ENCODE results near the gene MED13. TPM values are rescaled to one million over a fixed set of nuclear protein-coding genes. Genes with fewer than 3 reads are reported as not detected.

Gene MED13
- total RNA-seq, 1 experiment from 2014 or later: 96.0 TPM

GRCh38 chr17:62100055-62100454, 35.0 kb upstream of the MED13 start:
- Histone ChIP-seq H3K4me1 (ENCODE audit: control insufficient read depth in 1 of 2, insufficient read depth in 2 of 2, low read length in 2 of 2) (no peaks in the 10 kb centered on the region), H3K36me3 (ENCODE audit: control insufficient read depth in 1 of 2, insufficient read depth in 2 of 2, low read length in 2 of 2) (no peaks in the 10 kb centered on the region), H3K9me2 (ENCODE audit: insufficient read depth) (no peaks in the 10 kb centered on the region), H3K79me2 (ENCODE audit: insufficient read depth, low read length) (no peaks in the 10 kb centered on the region), H2AFZ (ENCODE audit: low read depth, low read length, poor library complexity, severe bottlenecking) (no peak overlapping the region), H3K9me3 (ENCODE audit: control insufficient read depth in 1 of 2, insufficient read depth in 1 of 2, low read depth in 1 of 2, low read length in 2 of 2) (no peaks in the 10 kb centered on the region), H3K27ac (ENCODE audit: low read depth, low read length) (no peak overlapping the region), H3K4me2 (ENCODE audit: low read length) (no peak overlapping the region), H3K4me3 (replicated peaks in 1 of 2; ENCODE audit: low read depth in 1 of 2, low read length in 2 of 2) (no peak overlapping the region), H4K20me1 (ENCODE audit: insufficient read depth) (no peaks in the 10 kb centered on the region), H3K27me3 (ENCODE audit: insufficient read depth, low read length) (no peaks in the 10 kb centered on the region), H3K9ac (ENCODE audit: low read length) (no peak overlapping the region)
- ChIA-PET RAD21 (ENCODE audit: low non-redundant PET in 1 of 2, low total read pairs in 2 of 2, uncharacterized antibody in 2 of 2, unreplicated experiment in 2 of 2) (no interaction called here), POLR2A (no interaction called here), CTCF (interaction anchor here (3.1 kb wide), 1 partner anchor 9 kb away, joined by 22 read pairs; no protein-coding TSS in a partner anchor)
- ATAC-seq (no peak), DNase-seq (ENCODE audit: low read depth, low spot score) (no peak)
- intact Hi-C loops (cut with micrococcal nuclease): loop anchor here (10.0 kb wide), 1 partner anchor 535 kb away; no protein-coding TSS in a partner anchor
- no TSS peak for BruUV-seq (replicated peaks)
- TF ChIP-seq YY1 (IDR thresholded peaks at IDR 0.05; ENCODE audit: extremely low read depth, insufficient replicate concordance, low read depth, low read length): no peak
- TF ChIP-seq EGR1 (IDR thresholded peaks at IDR 0.05; ENCODE audit: low read depth): no peak
- no peak for TF ChIP-seq TCF7L2 (IDR thresholded peaks at IDR 0.05; ENCODE audit: borderline replicate concordance, extremely low read depth, insufficient read depth, insufficient read length)
- TF ChIP-seq ELF1 (IDR thresholded peaks at IDR 0.05; ENCODE audit: borderline replicate concordance, low read depth): no peak
- no peak for TF ChIP-seq POLR2A (IDR thresholded peaks at IDR 0.05; ENCODE audit: borderline replicate concordance, extremely low read depth, insufficient read depth, insufficient read length)
- TF ChIP-seq ZNF274 (IDR thresholded peaks at IDR 0.05; ENCODE audit: low read depth, low read length): no peak
- no peak for TF ChIP-seq JUND (IDR thresholded peaks at IDR 0.05)
- no peak for TF ChIP-seq CEBPB (IDR thresholded peaks at IDR 0.05; ENCODE audit: low read depth)
- no peak for TF ChIP-seq POLR2AphosphoS5 (IDR thresholded peaks at IDR 0.05; ENCODE audit: low read depth, low read length)
- TF ChIP-seq EZH2 (IDR thresholded peaks at IDR 0.05): no peak
- TF ChIP-seq SP1 (IDR thresholded peaks at IDR 0.05; ENCODE audit: low read depth): no peak
- TF ChIP-seq, protein P1, sequence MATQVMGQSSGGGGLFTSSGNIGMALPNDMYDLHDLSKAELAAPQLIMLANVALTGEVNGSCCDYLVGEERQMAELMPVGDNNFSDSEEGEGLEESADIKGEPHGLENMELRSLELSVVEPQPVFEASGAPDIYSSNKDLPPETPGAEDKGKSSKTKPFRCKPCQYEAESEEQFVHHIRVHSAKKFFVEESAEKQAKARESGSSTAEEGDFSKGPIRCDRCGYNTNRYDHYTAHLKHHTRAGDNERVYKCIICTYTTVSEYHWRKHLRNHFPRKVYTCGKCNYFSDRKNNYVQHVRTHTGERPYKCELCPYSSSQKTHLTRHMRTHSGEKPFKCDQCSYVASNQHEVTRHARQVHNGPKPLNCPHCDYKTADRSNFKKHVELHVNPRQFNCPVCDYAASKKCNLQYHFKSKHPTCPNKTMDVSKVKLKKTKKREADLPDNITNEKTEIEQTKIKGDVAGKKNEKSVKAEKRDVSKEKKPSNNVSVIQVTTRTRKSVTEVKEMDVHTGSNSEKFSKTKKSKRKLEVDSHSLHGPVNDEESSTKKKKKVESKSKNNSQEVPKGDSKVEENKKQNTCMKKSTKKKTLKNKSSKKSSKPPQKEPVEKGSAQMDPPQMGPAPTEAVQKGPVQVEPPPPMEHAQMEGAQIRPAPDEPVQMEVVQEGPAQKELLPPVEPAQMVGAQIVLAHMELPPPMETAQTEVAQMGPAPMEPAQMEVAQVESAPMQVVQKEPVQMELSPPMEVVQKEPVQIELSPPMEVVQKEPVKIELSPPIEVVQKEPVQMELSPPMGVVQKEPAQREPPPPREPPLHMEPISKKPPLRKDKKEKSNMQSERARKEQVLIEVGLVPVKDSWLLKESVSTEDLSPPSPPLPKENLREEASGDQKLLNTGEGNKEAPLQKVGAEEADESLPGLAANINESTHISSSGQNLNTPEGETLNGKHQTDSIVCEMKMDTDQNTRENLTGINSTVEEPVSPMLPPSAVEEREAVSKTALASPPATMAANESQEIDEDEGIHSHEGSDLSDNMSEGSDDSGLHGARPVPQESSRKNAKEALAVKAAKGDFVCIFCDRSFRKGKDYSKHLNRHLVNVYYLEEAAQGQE (IDR thresholded peaks at IDR 0.05; ENCODE audit: low read depth): no peak
- no peak for TF ChIP-seq ZFX (IDR thresholded peaks at IDR 0.05)
- TF ChIP-seq, protein P2, sequence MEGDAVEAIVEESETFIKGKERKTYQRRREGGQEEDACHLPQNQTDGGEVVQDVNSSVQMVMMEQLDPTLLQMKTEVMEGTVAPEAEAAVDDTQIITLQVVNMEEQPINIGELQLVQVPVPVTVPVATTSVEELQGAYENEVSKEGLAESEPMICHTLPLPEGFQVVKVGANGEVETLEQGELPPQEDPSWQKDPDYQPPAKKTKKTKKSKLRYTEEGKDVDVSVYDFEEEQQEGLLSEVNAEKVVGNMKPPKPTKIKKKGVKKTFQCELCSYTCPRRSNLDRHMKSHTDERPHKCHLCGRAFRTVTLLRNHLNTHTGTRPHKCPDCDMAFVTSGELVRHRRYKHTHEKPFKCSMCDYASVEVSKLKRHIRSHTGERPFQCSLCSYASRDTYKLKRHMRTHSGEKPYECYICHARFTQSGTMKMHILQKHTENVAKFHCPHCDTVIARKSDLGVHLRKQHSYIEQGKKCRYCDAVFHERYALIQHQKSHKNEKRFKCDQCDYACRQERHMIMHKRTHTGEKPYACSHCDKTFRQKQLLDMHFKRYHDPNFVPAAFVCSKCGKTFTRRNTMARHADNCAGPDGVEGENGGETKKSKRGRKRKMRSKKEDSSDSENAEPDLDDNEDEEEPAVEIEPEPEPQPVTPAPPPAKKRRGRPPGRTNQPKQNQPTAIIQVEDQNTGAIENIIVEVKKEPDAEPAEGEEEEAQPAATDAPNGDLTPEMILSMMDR (IDR thresholded peaks at IDR 0.05 in 2 of 3, conservative IDR thresholded peaks at IDR 0.05 in 1 of 3; ENCODE audit: borderline replicate concordance in 1 of 3, insufficient read depth in 1 of 3, low read depth in 2 of 3, low read length in 2 of 3): no peak
- no peak for TF ChIP-seq RAD21 (IDR thresholded peaks at IDR 0.05; ENCODE audit: low read depth)
- TF ChIP-seq CBX3 (IDR thresholded peaks at IDR 0.05; ENCODE audit: low read depth): no peak
- TF ChIP-seq SIN3A (IDR thresholded peaks at IDR 0.05; ENCODE audit: low read depth): no peak
- TF ChIP-seq, protein P3, sequence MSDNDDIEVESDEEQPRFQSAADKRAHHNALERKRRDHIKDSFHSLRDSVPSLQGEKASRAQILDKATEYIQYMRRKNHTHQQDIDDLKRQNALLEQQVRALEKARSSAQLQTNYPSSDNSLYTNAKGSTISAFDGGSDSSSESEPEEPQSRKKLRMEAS (IDR thresholded peaks at IDR 0.05): no peak
- no peak for TF ChIP-seq EZH2phosphoT487 (IDR thresholded peaks at IDR 0.05; ENCODE audit: borderline replicate concordance)
- TF ChIP-seq FOSL1 (IDR thresholded peaks at IDR 0.05; ENCODE audit: low read depth): no peak

All from HCT116 (cell line).